SK-N-SH (cell line): ENCODE measurements around the gene CAP2. TPM values are rescaled to one million over a fixed set of nuclear protein-coding genes. Genes with fewer than 3 reads are reported as not detected.

Experiments
- CTCF ChIA-PET: fragments of 300-600, 350-600 bp; formaldehyde crosslinking; extraction: SDS; loops from one replicate; lab custom pipeline; 2021; lab: Yijun Ruan, JAX
- POLR2A ChIA-PET: fragments of 350-600 bp; sonication (Branson Sonifier 250); formaldehyde crosslinking; extraction: SDS; loops from one replicate; lab custom pipeline; 2020; ENCODE audit warnings: antibody characterized with exemption, inconsistent platforms; lab: Yijun Ruan, JAX
- DNase-seq: peaks from one replicate; pipeline ENCODE4 v3.0.0; 2012
- H2AFZ ChIP-seq: fragments of 200-600 bp; sonication (generic); 2 replicates; pipeline ENCODE4 v1.8.1; 2016; ENCODE audit warnings: antibody characterized with exemption, mild to moderate bottlenecking, low read depth
- H3F3A ChIP-seq: fragments of 200-600 bp; sonication (generic); replicated peaks from 2 replicates; pipeline ENCODE3; 2016; ENCODE audit warnings: antibody characterized with exemption, mild to moderate bottlenecking; ENCODE audit not compliant: insufficient read depth
- H3K27ac ChIP-seq, 2 experiments: fragments of 200-500 bp in 1 of 2; fragments of 200-600 bp in 1 of 2; sonication (Bioruptor generic) in 1 of 2; sonication (generic), shearing (Covaris generic) in 1 of 2; 2 replicates each; pipeline versions ENCODE4 v1.5.1 to v1.6.1; 2014 to 2016; ENCODE audit warnings: low read depth in 2 of 2, inconsistent platforms in 1 of 2, low read length in 1 of 2, mild to moderate bottlenecking in 1 of 2, mixed read lengths in 1 of 2
- H3K27me3 ChIP-seq: fragments of 200-600 bp; sonication (generic), shearing (Covaris generic); 2 replicates; pipeline ENCODE4 v1.6.1; 2016; ENCODE audit warnings: mixed run types; ENCODE audit not compliant: insufficient read depth
- H3K36me3 ChIP-seq, 2 experiments: fragments of 200-500 bp in 1 of 2; fragments of 200-600 bp in 1 of 2; sonication (Bioruptor generic) in 1 of 2; sonication (generic) in 1 of 2; replicated peaks in 1 of 2; 2 replicates each; pipeline versions ENCODE3 to v1.5.1; 2014 to 2016; ENCODE audit warnings: low read length in 1 of 2, mild to moderate bottlenecking in 1 of 2; ENCODE audit not compliant: insufficient read depth in 2 of 2, control insufficient read depth in 1 of 2
- H3K4me1 ChIP-seq, 2 experiments: fragments of 200-500 bp in 1 of 2; fragments of 200-600 bp in 1 of 2; sonication (Bioruptor generic) in 1 of 2; sonication (generic), shearing (Covaris generic) in 1 of 2; 2 replicates each; pipeline versions ENCODE4 v1.5.1 to v1.6.1; 2014 to 2016; ENCODE audit warnings: low read depth in 1 of 2, low read length in 1 of 2, mixed run types in 1 of 2; ENCODE audit not compliant: insufficient read depth in 2 of 2, control insufficient read depth in 1 of 2
- H3K4me2 ChIP-seq: fragments of 200-600 bp; sonication (generic), shearing (Covaris generic); 2 replicates; pipeline ENCODE4 v1.6.1; 2017; ENCODE audit warnings: mixed run types
- H3K4me3 ChIP-seq, 2 experiments: fragments of 200-500 bp in 1 of 2; fragments of 200-600 bp in 1 of 2; sonication (Bioruptor generic) in 1 of 2; sonication (generic), shearing (Covaris generic) in 1 of 2; 2 replicates each; pipeline versions ENCODE4 v1.5.1 to v1.8.1; 2014 to 2016; ENCODE audit warnings: low read depth in 2 of 2, inconsistent platforms in 1 of 2, low read length in 1 of 2, mild to moderate bottlenecking in 1 of 2, mixed read lengths in 1 of 2, moderate library complexity in 1 of 2
- H3K79me2 ChIP-seq: fragments of 200-600 bp; sonication (generic); 2 replicates; pipeline ENCODE4 v1.8.1; 2017; ENCODE audit warnings: mild to moderate bottlenecking; ENCODE audit not compliant: insufficient read depth
- H3K9ac ChIP-seq: fragments of 200-600 bp; sonication (generic); 2 replicates; pipeline ENCODE4 v1.6.1; 2017; ENCODE audit warnings: mixed run types
- H3K9me2 ChIP-seq: fragments of 200-600 bp; sonication (generic); 2 replicates; pipeline ENCODE4 v1.6.1; 2017; ENCODE audit warnings: mixed run types
- H3K9me3 ChIP-seq: fragments of 200-600 bp; sonication (generic); 2 replicates; pipeline ENCODE4 v1.6.1; 2017; ENCODE audit warnings: mixed run types, mild to moderate bottlenecking, moderate library complexity
- H4K20me1 ChIP-seq: fragments of 200-600 bp; sonication (generic); 2 replicates; pipeline ENCODE4 v1.6.1; 2017; ENCODE audit warnings: mild to moderate bottlenecking, mixed run types; ENCODE audit not compliant: insufficient read depth
- CHD2 ChIP-seq: fragments of 150-350 bp; IDR thresholded peaks from 2 replicates; pipeline ENCODE4 v1.6.1; 2018; ENCODE audit warnings: low read length; ENCODE audit not compliant: partially characterized antibody
- ELF1 ChIP-seq: IDR thresholded peaks from 2 replicates; pipeline ENCODE4 v1.4.0; 2012
- FOXJ3 ChIP-seq: sonication (generic); formaldehyde crosslinking; IDR thresholded peaks from 2 replicates; pipeline ENCODE4 v1.5.1; 2020; ENCODE audit warnings: mild to moderate bottlenecking, missing genetic modification reagents
- FOXM1 ChIP-seq: IDR thresholded peaks from 2 replicates; pipeline ENCODE4 v1.4.0; 2012; ENCODE audit warnings: low read depth, mild to moderate bottlenecking
- GATA2 ChIP-seq: sonication (generic); formaldehyde crosslinking; IDR thresholded peaks from 2 replicates; pipeline ENCODE4 v1.5.0; 2020; ENCODE audit warnings: mild to moderate bottlenecking, missing genetic modification reagents
- IRF3 ChIP-seq: fragments of 150-350 bp; IDR thresholded peaks from 2 replicates; pipeline ENCODE4 v1.6.1; 2016; ENCODE audit warnings: mild to moderate bottlenecking, low read depth, low read length
- NRF1 ChIP-seq: IDR thresholded peaks from 2 replicates; pipeline ENCODE4 v1.6.1; 2012; ENCODE audit warnings: low read depth, mild to moderate bottlenecking, low read length
- POLR2AphosphoS5 ChIP-seq: IDR thresholded peaks from 2 replicates; pipeline ENCODE4 v1.6.1; 2012; ENCODE audit warnings: low read depth, low read length
- RAD21 ChIP-seq: IDR thresholded peaks from 2 replicates; pipeline ENCODE4 v1.6.1; 2012; ENCODE audit warnings: mild to moderate bottlenecking, low read length
- RCOR1 ChIP-seq: fragments of 150-350 bp; IDR thresholded peaks from 2 replicates; pipeline ENCODE4 v1.6.1; 2017; ENCODE audit warnings: antibody characterized with exemption, low read length
- REST ChIP-seq: IDR thresholded peaks from 2 replicates; pipeline ENCODE4 v1.6.1; 2012; ENCODE audit warnings: mild to moderate bottlenecking, low read depth, low read length, moderate library complexity
- RFX5 ChIP-seq: IDR thresholded peaks from 2 replicates; pipeline ENCODE4 v1.6.1; 2012; ENCODE audit warnings: mild to moderate bottlenecking, improper control_type of control experiment, low read length
- RXRA ChIP-seq: IDR thresholded peaks from 2 replicates; pipeline ENCODE4 v1.4.0; 2012; ENCODE audit warnings: low read depth, mild to moderate bottlenecking, borderline replicate concordance
- SIN3A ChIP-seq: IDR thresholded peaks from 2 replicates; pipeline ENCODE4 v1.6.1; 2012; ENCODE audit warnings: low read depth, mild to moderate bottlenecking, low read length, moderate library complexity, borderline replicate concordance
- SMC3 ChIP-seq: IDR thresholded peaks from 2 replicates; pipeline ENCODE4 v1.6.1; 2012; ENCODE audit warnings: low read depth, low read length, improper control_type of control experiment
- TAF1 ChIP-seq: IDR thresholded peaks from 2 replicates; pipeline ENCODE4 v1.6.1; 2012; ENCODE audit warnings: low read depth, mild to moderate bottlenecking, low read length, moderate library complexity, borderline replicate concordance
- TCF12 ChIP-seq: IDR thresholded peaks from 2 replicates; pipeline ENCODE4 v1.4.0; 2012
- TEAD4 ChIP-seq: IDR thresholded peaks from 2 replicates; pipeline ENCODE4 v1.4.0; 2012; ENCODE audit warnings: mild to moderate bottlenecking, borderline replicate concordance; ENCODE audit not compliant: insufficient read depth
- USF1 ChIP-seq: IDR thresholded peaks from 2 replicates; pipeline ENCODE4 v1.4.0; 2012; ENCODE audit warnings: low read depth, borderline replicate concordance
- YY1 ChIP-seq: IDR thresholded peaks from 2 replicates; pipeline ENCODE4 v1.4.0; 2012; ENCODE audit warnings: low read depth, mild to moderate bottlenecking
- WGBS: methylation state at CpG from one replicate; pipeline ENCODE4 v1.1.6; 2017; ENCODE audit warnings: low lambda C conversion rate; 5-methylcytosine and 5-hydroxymethylcytosine counted together
- polyA plus RNA-seq, 3 experiments: library from polyadenylated mRNA; depleted of rRNA; stranded (reverse); fragments of >200 nt; gene quantifications; 2 replicates each; pipeline ENCODE4 v1.2.3, GENCODE V29; 2012
- TF ChIP-seq, protein P1 (sequence below): IDR thresholded peaks from 2 replicates; pipeline ENCODE4 v1.4.0; 2012; ENCODE audit warnings: low read depth

CAP2 gene
- polyA plus RNA-seq, 1 of the 3 experiments (the other 2 are of a cell fraction) = 8.5 TPM

- ChIA-PET CTCF (interaction anchor here (1.2 to 2.1 kb wide), 2 partner anchors 10 to 98 kb away, joined by 4 to 5 read pairs; no protein-coding TSS in a partner anchor), POLR2A (no interaction called here)
- WGBS = 71% methylated on average over 2 of the region's 2 CpGs
- TF ChIP-seq GATA2 (CRISPR knock-in tag) (no peak), USF1 (no peak), TAF1 (no peak), RCOR1 (no peak), NRF1 (no peak), RAD21 (no peak), IRF3 (no peak), TEAD4 (no peak), TCF12 (no peak), ELF1 (no peak), CHD2 (no peak), SMC3 (no peak), POLR2AphosphoS5 (no peak)
- no peak overlapping the region for H3K4me2 ChIP-seq
- H2AFZ ChIP-seq = no peak overlapping the region
- no peaks in the 10 kb centered on the region for H3K79me2 ChIP-seq
- no peaks in the 10 kb centered on the region for H4K20me1 ChIP-seq
- H3K4me1 ChIP-seq = no peaks in the 10 kb centered on the region
- no peak overlapping the region for H3K4me3 ChIP-seq
- H3K9ac ChIP-seq = no peak overlapping the region
- H3K27me3 ChIP-seq = no peaks in the 10 kb centered on the region
- H3K9me3 ChIP-seq = no peaks in the 10 kb centered on the region
- no peaks in the 10 kb centered on the region for H3F3A ChIP-seq
- H3K36me3 ChIP-seq = no peaks in the 10 kb centered on the region
- no peak overlapping the region for H3K27ac ChIP-seq
- 0 out of 2 replicates have a peak, but pooled peaks cover 3% of the 10 kb centered on the region for H3K9me2 ChIP-seq
- DNase-seq = no peak
Observed at GRCh38 chr6:17485946-17486345, 92.6 kb downstream of the CAP2 start.

DNA sequence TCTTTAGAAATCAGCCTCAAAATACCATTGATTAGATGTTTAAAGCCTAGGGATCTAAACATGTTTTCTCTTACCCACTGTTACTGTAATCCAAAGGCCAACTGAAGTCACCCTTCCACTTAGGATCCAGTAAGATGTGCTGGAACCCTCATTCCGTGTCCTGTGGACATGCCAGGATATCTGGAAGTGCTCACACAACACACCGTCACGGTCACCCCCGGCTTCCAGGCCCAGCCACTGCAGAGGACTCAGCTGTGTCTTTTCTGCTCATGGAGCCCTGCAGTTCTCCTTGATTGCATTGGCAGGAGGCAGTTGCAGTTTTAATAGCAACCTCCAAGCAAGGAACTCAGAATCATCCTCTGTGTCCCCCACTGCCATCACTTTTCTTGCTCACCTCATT lies 93.3 kb downstream of the CAP2 start:
- Histone ChIP-seq H3K9me2 (no peaks in the 10 kb centered on the region), H3F3A (no peaks in the 10 kb centered on the region), H3K36me3 (no peaks in the 10 kb centered on the region), H3K4me2 (no peak overlapping the region), H3K9me3 (no peaks in the 10 kb centered on the region), H4K20me1 (no peaks in the 10 kb centered on the region), H3K79me2 (no peaks in the 10 kb centered on the region), H2AFZ (no peak overlapping the region), H3K9ac (no peak overlapping the region), H3K27me3 (no peaks in the 10 kb centered on the region), H3K4me1 (no peaks in the 10 kb centered on the region), H3K4me3 (no peak overlapping the region), H3K27ac (no peak overlapping the region)
- WGBS = 100% methylated on average over 4 of the region's 4 CpGs
- TF ChIP-seq RFX5 (no peak), FOXM1 (no peak), YY1 (no peak), USF1 (no peak), REST (no peak), POLR2AphosphoS5 (no peak), TAF1 (no peak), RAD21 (no peak), NRF1 (no peak), RXRA (no peak), SIN3A (no peak), FOXJ3 (CRISPR knock-in tag) (no peak)
- TF ChIP-seq, protein P1, sequence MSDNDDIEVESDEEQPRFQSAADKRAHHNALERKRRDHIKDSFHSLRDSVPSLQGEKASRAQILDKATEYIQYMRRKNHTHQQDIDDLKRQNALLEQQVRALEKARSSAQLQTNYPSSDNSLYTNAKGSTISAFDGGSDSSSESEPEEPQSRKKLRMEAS = no peak
- no peak for DNase-seq
- CTCF ChIA-PET = no interaction called here
- POLR2A ChIA-PET = no interaction called here
